Measurements from ENCODE around the gene KASH5.

DNA sequence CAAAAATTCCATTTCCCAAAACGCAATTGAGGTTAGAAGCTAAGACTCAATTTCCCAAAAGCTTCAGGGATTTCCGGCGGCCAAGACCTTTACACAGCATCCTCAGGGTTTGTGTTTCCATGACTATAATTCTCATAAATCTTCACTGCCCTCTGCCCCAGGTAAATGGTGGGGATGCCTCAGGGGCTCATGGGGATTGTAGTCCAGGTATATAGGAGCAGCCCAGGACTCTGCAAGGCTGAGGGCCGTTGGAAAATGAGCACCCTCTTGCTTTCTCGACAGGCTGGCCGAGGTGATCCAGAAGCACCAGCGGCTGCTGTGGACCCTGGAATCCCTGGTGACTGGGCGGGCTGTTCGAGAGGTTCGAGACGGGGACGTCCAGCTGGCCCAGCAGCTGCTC, 71.3 kb downstream of the KASH5 start:
- TF ChIP-seq, protein P1, sequence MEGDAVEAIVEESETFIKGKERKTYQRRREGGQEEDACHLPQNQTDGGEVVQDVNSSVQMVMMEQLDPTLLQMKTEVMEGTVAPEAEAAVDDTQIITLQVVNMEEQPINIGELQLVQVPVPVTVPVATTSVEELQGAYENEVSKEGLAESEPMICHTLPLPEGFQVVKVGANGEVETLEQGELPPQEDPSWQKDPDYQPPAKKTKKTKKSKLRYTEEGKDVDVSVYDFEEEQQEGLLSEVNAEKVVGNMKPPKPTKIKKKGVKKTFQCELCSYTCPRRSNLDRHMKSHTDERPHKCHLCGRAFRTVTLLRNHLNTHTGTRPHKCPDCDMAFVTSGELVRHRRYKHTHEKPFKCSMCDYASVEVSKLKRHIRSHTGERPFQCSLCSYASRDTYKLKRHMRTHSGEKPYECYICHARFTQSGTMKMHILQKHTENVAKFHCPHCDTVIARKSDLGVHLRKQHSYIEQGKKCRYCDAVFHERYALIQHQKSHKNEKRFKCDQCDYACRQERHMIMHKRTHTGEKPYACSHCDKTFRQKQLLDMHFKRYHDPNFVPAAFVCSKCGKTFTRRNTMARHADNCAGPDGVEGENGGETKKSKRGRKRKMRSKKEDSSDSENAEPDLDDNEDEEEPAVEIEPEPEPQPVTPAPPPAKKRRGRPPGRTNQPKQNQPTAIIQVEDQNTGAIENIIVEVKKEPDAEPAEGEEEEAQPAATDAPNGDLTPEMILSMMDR (conservative IDR thresholded peaks at IDR 0.05; ENCODE audit: low read length) = no peak
- no peak for TF ChIP-seq EZH2phosphoT487 (IDR thresholded peaks at IDR 0.05; ENCODE audit: borderline replicate concordance)

Data from Loucy (cell line).